NB4 (cell line): Measurements from ENCODE around the gene AUTS2.

Experiments
- DNase-seq: peaks from one replicate; pipeline ENCODE4 v3.0.0; 2010; ENCODE audit warnings: low read depth
- H3K4me3 ChIP-seq: one replicate; pipeline ENCODE4 v1.5.1; 2011; ENCODE audit warnings: mild to moderate bottlenecking, low read depth, low read length, moderate library complexity
- MYC ChIP-seq: IDR thresholded peaks from 2 replicates; pipeline ENCODE4 v1.6.1; 2011; ENCODE audit warnings: low read depth, low read length
- POLR2A ChIP-seq: IDR thresholded peaks from 2 replicates; pipeline ENCODE4 v1.6.1; 2011; ENCODE audit warnings: mild to moderate bottlenecking; ENCODE audit not compliant: insufficient read length; ENCODE audit errors: extremely low read depth
- TF ChIP-seq, protein P1 (sequence below): IDR thresholded peaks from one replicate; pipeline ENCODE4 v1.5.1; 2012; ENCODE audit warnings: low read depth, low read length
- TF ChIP-seq, protein P2 (sequence below): IDR thresholded peaks from 2 replicates; pipeline ENCODE4 v1.6.1; 2011; ENCODE audit warnings: low read depth, low read length

Gene AUTS2

DNA sequence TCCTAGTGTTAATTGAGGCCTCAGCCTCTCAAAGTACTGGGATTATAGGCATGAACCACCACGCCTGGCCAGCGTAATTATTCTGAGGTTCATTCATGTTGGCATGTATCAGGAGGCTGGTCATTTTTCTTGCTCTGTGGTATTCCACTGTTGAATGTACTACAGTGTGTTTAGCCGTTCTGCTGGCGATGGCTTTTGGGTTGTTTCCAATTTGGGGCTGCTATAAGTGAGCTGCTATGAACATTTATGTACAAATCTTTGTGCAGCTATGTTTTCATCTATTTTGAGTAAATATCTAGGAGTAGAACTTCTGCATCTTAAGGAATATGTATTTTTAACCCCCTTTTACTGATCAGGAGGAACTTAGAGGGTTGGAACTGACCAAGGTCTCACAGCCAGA, 145.8 kb downstream of the AUTS2 start:
- no peak for DNase-seq
- no peak for TF ChIP-seq MYC
- TF ChIP-seq, protein P1, sequence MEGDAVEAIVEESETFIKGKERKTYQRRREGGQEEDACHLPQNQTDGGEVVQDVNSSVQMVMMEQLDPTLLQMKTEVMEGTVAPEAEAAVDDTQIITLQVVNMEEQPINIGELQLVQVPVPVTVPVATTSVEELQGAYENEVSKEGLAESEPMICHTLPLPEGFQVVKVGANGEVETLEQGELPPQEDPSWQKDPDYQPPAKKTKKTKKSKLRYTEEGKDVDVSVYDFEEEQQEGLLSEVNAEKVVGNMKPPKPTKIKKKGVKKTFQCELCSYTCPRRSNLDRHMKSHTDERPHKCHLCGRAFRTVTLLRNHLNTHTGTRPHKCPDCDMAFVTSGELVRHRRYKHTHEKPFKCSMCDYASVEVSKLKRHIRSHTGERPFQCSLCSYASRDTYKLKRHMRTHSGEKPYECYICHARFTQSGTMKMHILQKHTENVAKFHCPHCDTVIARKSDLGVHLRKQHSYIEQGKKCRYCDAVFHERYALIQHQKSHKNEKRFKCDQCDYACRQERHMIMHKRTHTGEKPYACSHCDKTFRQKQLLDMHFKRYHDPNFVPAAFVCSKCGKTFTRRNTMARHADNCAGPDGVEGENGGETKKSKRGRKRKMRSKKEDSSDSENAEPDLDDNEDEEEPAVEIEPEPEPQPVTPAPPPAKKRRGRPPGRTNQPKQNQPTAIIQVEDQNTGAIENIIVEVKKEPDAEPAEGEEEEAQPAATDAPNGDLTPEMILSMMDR, result no peak

DNA sequence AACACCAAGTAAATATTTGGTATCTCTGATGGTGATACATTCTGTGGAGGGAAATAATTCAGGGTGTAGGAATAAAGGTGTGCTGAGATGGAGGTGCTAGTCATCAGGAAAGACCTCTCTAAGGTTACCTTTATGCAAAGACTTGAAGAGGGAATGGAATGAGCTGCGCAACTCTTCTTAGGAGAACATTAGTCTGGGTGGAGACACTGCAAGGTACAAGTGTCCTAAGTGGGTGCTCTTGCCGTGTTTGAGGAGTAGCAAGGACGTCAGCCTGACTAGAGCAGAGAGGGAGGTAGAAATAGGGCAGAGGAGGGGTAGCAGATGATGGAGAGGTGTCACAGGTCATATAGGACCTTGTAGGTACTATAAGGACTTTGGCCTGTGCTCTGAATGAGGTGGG, 148.1 kb downstream of the AUTS2 start:
- H3K4me3 ChIP-seq, result no peak overlapping the region
- TF ChIP-seq MYC (no peak), POLR2A (no peak)
- TF ChIP-seq, protein P1, result no peak
- TF ChIP-seq, protein P2, sequence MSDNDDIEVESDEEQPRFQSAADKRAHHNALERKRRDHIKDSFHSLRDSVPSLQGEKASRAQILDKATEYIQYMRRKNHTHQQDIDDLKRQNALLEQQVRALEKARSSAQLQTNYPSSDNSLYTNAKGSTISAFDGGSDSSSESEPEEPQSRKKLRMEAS, result no peak
- DNase-seq, result no peak

More for the DNA sequence above, 145.8 kb downstream of the AUTS2 start:
- no peak overlapping the region for H3K4me3 ChIP-seq

DNA sequence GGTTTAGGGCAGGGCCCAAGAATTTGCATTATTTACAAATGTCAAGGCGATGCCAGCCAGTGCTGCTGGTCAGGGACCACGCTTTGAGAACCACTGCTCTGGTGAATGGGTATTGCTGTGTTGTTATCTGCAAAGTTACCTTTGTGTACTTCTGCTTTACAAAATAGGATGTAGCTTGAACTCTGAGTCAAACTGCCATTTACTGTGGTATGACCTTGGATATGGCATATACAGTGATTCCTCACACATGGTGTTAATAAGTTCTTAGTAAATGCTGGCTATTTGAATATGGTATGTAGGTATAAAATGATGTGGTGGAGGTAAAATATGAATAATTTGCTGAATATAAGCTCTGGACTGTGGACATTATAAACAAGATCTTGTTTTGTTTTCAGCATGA, 148.9 kb downstream of the AUTS2 start:
- H3K4me3 ChIP-seq, result no peak overlapping the region
- no peak for TF ChIP-seq POLR2A
- TF ChIP-seq, protein P2, result no peak
- TF ChIP-seq, protein P1, result no peak
- no peak for TF ChIP-seq MYC
- DNase-seq, result no peak

DNA sequence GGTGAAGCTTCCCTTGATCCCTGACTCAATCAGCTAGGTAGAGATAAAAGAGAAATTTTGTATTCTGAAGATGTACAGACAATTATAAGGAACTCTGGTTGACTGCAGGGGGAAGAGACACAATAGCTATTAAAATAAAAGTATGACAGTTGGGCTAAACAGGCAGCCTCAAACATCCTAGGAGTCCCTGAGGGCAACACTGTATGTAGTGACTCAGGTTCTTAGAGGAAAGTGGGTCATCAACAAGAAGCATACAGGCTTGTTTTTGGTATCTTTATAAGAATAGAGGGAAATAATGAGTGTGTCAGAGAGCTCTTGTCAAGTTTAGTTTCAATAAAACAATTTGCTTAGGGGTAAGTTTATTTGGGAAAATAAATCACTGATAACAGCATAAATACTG, 150.3 kb downstream of the AUTS2 start:
- no peak overlapping the region for H3K4me3 ChIP-seq
- no peak for DNase-seq
- TF ChIP-seq MYC, result no peak
- TF ChIP-seq, protein P2, result no peak
- no peak for TF ChIP-seq POLR2A
- TF ChIP-seq, protein P1, result no peak

DNA sequence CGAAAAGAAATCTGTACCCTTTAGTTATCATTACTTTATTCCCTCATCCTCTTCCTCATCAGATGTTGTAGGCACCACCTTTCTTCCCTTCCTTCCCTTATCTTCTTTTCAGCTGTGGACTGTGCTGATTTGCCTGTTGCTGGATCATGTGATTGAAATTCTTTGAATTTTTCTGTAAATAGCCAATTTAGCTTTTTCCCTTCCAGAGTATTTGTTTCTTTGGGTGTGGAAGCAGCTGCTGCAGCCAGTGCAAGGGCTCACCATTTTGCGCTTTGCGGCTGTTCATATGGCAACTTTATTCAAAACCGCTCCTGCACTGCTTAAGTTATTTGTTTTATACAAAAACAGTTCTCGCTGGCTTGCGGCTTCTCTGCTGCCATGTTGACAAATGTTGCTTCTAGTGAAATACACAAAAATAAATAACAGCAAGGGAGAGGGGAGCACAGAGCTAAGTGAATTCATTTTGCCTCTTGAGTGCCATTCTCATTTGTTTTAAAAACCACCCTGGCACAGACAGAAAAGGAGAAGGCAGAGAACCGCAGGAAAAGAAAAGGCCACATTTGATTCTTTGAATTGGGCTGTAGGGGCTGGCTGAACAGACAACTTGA, 151.2 kb downstream of the AUTS2 start:
- no peak for DNase-seq
- H3K4me3 ChIP-seq, result no peak overlapping the region
- no peak for TF ChIP-seq POLR2A
- TF ChIP-seq MYC, result no peak
- TF ChIP-seq, protein P2, result no peak
- TF ChIP-seq, protein P1, result no peak

DNA sequence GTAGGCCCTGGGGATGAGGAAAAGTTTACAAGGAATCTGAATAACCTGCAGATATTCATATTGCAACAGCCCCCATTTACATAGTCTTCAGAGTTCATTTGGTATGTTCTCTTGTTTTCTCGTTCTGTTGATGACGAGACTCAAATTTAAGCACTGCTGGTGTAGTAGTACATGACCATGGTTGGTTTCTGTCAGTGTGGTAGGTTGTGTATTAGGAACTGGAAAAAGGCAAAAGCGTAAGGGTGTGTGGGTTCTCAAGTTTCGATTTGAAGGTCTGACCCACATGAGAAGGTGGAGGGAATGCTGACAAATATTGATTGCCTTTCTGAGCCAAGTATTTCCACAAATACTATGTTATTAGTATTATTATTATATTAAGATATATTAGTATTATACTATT, 151.7 kb downstream of the AUTS2 start:
- no peak for DNase-seq
- TF ChIP-seq, protein P2, result no peak
- TF ChIP-seq, protein P1, result no peak
- TF ChIP-seq MYC (no peak), POLR2A (no peak)
- no peak overlapping the region for H3K4me3 ChIP-seq
